Anterior cingulate cortex (tissue), 58 donors: ENCODE data around the gene DLK2.
"Not testable (repeated sequence)": the region's sequence is repeated elsewhere in the genome, so short reads cannot be mapped to it uniquely, and the experiment has no call there.

Experiments
- DNase-seq, 58 donors: peaks; one replicate each; lab custom pipeline; 2025; lab: John Stamatoyannopoulos, UW

The DLK2 gene

DNA sequence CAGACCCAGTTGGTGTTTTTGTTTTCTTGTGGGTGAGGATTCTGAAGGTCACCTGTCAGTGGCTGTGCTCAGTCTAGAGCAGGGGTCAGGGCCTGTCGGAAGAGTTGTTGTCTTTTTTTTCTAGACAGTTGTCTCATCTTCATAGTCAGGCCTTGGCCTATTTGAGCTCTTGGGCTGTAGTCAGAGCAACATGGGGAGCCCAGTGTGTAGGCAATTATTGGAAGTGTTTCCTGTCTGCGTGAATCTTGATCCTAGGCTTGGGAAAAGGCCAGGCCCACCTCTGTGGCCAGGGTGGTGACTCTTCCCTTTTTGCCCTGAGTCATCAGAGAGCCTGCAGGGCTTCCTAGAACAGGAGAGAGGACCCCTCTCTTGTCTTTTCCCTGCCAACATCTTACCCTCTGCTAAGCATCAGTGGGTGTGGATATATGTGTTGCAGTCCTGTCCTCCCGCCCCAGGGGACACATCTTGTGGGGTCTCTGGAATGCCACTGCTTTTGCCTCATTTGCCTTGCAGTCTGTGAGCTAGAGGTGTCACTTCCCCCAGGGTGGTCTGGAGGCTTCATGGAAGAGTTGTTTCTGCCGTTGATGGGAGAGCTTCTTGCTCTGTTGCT is 33.4 kb upstream of the DLK2 start:
- DNase-seq = no peak

DNA sequence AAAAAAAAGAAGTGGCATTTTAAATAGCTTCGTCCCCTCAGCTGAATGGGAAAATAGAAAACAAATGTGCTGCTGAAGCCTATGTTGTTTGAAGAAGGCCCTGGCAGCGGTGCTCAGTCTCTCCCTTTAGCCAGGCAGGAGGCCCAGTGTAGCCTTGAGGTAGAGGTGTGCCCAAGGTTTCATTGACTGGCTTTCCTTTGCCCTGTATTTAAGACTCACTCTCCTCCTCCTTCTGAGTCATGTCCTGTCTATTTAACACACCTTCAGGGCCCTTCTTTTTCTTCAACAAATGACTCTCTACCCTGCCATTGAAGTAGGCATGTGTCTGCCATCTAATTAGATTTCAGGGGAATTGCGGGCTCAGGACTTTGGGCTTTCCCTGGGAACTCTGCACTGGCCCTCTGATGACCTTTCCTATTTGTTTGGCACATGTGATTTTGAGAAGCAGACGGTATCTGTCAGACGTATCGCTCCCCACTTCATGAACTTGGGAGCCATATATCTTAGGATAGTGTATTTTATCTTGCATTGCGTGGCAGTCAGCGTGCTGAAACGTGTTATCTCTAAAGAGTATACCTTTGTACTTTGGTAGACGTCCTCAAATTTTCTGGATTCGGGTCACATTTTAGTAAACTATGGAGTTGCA is 26.4 kb upstream of the DLK2 start:
- no peak for DNase-seq

GRCh38 chr6:43481075-43481474 is 25.7 kb upstream of the DLK2 start:
- no peak for DNase-seq

DNA sequence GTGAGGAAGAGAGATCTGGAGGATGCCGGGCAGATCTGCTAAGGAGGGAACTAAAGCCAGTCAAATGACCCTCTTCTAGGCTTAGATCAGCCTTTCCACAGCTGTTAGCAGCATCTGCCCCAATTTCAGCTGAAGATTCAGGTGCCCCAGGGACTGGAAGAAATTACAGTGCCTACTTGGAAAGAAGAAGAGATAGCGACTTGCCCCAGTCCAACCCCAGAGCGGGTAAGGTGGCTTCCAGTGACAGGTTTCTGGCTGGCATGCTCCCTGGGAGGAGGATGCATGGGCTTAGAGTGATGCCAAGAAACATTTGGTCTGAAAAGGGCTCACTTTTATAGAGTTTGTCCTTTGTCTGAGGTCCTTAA is 22.6 kb upstream of the DLK2 start:
- no peak for DNase-seq

DNA sequence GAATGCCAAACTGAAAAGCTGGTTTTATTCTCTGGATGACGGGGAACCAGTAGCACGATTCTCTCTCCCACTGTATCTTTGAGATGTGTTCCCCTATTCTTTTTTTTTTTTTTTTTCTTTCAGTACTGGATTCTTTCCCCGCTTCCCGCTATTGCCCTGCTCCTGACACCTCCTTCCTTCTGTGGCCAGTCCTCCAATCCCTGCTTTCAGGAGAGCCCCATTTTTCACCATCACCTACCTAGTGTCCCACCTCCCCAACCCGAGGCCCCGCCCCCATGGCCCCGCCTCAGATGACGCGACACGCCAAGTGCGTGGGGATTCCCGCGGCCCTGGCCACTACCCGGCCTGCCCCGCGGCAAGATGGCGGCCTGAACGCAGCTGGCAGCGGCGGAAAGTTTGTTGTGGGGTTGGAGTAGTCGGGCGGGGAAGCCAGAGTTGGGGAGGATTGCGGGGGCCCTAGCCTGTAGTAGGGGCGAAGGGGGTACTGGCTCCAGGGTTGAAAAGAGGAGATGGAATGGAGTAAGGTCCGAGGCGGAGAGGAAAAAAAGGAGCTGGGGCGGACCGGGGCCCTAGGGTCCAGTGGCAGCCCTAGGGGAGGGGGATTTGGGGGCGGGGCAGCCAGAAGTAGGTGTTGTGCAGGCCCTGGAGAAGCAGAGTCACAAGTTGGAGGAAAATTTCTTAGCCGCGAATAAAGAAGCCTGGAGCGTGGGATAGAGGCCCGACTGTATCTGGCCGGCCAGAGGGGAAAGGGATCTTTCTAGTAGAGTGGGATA is 22.1 kb upstream of the DLK2 start, which contains the start of gene TJAP1:
Gene TJAP1 (plus strand): TSS at position 336 of the 773 bp plus-strand sequence. CDS start 21,432 bp downstream, outside the sequence.
- peak in 57 of 58 donors; percentile 51 to 95 (median 86) for DNase-seq

- DNase-seq = no peak
Measured at GRCh38 chr6:43476746-43477145, 21.4 kb upstream of the DLK2 start.

DNA sequence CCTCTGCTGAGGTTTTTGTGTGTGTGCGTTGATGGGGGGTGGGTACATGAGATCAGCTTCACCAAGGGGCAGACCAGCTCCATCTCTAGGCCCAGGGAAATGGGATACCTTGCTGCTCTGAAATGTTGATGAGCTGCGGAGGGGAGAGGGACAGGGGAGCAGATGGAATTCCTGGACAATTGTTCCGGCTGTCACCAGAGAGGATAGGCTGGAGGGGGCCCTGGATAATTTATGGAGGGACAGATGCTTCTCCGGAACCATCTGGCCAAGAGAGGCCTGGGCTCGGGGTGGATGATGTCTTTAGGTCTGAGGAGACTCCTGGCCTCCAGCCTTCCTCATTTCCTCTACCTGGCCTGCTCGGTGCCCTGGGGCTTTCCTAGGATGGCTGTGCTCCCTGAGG is 20.2 kb upstream of the DLK2 start:
- DNase-seq = no peak

DNA sequence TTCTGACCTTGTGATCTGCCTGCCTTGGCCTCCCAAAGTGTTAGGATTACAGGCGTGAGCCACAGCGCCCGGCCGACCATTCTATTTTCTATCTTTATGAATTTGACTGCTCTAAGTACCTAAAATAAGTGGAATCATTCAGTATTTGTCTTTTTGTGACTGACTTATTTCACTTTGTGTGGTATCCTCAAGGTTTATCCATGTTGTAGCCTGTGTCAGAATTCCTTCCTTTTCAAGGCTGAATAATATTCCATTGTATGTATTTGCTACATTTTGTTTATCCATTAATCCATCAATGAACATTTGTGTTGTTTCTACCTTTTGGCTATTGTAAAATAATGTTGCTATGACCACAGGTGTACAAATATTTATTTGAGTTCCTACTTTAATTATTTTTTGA is 17.2 kb upstream of the DLK2 start:
- DNase-seq = no peak

DNA sequence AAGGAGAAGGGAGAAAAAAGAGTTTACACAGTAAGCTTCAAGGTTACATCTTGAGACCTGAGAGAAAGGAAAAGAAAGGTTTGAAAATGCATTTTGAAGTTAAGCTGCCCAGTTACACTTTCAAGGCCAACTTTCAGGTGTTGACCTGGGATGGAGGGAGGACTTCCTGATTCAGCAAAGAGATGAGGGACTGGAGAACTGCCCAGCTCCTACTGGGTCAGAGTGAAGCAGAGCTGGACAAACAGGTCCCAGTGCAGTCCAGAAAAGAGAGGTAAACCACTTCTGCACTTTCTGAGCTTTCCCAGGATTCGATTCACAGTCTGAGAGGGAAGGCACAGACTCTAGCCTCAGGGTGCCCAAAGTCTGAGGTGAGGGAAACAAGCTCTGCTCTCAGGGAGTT is 16.1 kb upstream of the DLK2 start:
- DNase-seq = no peak

GRCh38 chr6:43469947-43470346 is 14.6 kb upstream of the DLK2 start:
- DNase-seq = no peak

DNA sequence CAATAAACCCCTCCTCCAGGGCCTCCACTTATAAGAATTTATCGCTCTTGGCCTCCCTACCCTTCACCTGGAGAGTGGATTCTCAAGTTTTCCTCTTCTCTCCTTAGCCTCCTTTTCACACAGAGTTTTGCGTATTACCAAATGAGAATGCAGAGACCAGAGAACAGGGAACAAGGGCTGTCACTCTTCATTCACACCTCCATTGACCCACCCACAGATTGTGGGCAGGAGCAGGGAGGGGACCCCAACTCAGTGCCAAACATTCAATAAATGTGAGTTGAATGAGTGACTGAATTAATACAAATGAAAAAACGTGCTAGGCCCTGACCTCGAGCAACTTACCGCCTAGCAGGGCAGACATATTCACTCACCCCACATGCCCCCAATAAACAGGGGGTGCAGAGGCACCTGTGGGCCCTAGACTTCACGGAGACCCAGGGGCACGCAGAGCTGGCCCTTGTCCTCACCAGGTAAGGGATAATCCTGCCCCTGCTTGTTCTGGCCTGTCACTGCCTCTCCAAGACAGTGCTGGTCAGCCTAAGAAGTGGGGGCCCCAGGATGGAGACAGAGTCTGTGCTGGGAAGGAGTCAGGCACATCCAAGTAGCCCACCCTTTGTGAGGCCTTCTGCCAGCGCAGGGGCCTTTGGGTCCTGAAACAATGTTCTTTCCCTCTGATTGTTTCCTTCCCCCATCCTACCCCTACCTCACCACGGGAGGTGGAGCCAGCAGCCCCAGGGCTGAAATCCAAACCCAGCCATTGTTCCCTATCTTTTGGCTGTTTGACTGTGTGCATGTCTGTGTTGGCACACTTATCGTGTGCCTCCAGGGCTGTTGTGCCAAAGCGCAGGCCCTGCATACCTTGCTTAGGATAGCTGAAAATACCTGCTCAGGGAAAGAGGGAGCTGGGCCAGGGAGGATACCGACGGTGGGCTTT is 13.7 kb upstream of the DLK2 start:
- DNase-seq = no peak

GRCh38 chr6:43468240-43468639 is 12.9 kb upstream of the DLK2 start:
- DNase-seq = no peak

DNA sequence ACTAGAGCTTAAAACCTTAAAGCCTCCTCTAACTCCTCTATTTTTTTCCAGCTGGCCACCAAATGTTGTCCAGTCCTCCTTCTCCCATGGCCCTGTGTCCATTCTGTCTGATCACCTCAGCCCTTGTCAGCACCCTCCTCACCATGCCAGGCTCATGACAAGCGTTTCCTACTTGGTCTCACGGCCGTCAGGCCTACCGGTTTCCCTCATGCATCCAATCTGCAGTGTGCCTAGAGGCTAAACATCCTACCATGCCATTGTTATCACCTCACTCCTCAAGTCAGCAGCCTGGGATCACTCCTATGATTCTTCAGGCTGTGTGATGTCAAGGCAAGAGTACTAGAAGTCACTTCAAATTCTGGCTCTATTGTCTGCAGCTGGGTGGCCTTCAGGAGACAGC is 12.4 kb upstream of the DLK2 start:
- no peak for DNase-seq

GRCh38 chr6:43467265-43467664 is 11.9 kb upstream of the DLK2 start:
- DNase-seq = not testable (repeated sequence)

DNA sequence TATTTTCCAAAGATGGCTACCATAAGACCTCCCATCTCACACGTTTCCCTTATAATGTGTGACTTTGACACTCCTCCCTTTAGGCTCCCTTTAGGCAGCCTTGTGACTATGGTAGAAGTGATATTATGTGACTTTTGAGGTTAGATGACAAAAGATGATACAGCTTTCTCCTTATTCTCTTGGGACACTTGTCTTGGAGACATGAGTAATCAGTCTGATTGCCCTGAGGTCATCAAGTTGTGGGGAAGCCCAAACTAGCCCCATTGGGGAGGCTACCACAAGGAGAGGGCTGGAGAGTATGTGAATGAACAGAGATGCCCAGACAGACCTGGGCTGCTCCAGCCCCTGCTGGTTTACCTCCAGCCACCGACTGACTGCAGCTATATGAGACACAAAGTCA is 10.6 kb upstream of the DLK2 start:
- no peak for DNase-seq

- DNase-seq = no peak
Measured at GRCh38 chr6:43464337-43464736, 9.0 kb upstream of the DLK2 start.

GRCh38 chr6:43461936-43462335 is 6.6 kb upstream of the DLK2 start:
- DNase-seq = no peak

- DNase-seq = no peak
Measured at GRCh38 chr6:43460032-43460431, 4.7 kb upstream of the DLK2 start.

GRCh38 chr6:43459535-43459934 is 4.2 kb upstream of the DLK2 start:
- no peak for DNase-seq

- DNase-seq = not testable (repeated sequence)
Measured at GRCh38 chr6:43458154-43458553, 2.8 kb upstream of the DLK2 start.

DNA sequence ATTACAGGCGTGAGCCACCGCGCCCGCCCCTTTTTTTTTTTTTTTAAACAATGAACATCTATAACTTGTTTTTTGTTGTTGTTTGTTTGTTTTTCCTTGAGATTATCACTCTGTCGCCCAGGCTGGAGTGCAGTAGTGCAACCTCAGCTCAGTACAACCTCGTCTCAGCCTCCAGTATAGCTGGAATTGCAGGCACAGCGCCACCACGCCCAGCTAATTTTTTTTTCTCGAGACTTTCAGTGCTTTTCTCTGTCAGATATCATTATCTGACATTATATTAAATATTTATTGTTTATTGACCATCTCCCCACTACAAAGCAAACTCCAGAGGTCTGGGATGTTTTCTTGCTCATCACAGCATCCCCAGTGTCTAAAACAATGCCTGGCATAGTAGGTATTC is 2.3 kb upstream of the DLK2 start:
- no peak for DNase-seq
